IPS-20b (cell line): Measurements from ENCODE around the gene PSD.

Source experiments
- H3K27ac ChIP-seq: one replicate; pipeline ENCODE4 v1.5.1; 2013; ENCODE audit warnings: low read length
- H3K27me3 ChIP-seq: 2 replicates; pipeline ENCODE4 v1.6.1; 2013; ENCODE audit warnings: mild to moderate bottlenecking, low read length, inconsistent platforms; ENCODE audit not compliant: insufficient read depth
- H3K36me3 ChIP-seq: 2 replicates; pipeline ENCODE4 v1.6.1; 2013; ENCODE audit warnings: low read depth, mild to moderate bottlenecking, inconsistent platforms, low read length, moderate library complexity; ENCODE audit not compliant: insufficient read depth
- H3K4me1 ChIP-seq: 2 replicates; pipeline ENCODE4 v1.6.1; 2013; ENCODE audit warnings: mild to moderate bottlenecking, control low read depth, inconsistent platforms, low read length, moderate library complexity; ENCODE audit not compliant: insufficient read depth
- H3K4me3 ChIP-seq: 2 replicates; pipeline ENCODE4 v1.5.1; 2013; ENCODE audit warnings: mild to moderate bottlenecking, low read length, inconsistent platforms
- H3K9ac ChIP-seq: 2 replicates; pipeline ENCODE4 v1.6.1; 2013; ENCODE audit warnings: low read depth, mild to moderate bottlenecking, inconsistent platforms, low read length, moderate library complexity
- H3K9me3 ChIP-seq: 2 replicates; pipeline ENCODE4 v1.6.1; 2013; ENCODE audit warnings: mild to moderate bottlenecking, low read depth, low read length, inconsistent platforms; ENCODE audit not compliant: insufficient read depth

PSD gene

DNA sequence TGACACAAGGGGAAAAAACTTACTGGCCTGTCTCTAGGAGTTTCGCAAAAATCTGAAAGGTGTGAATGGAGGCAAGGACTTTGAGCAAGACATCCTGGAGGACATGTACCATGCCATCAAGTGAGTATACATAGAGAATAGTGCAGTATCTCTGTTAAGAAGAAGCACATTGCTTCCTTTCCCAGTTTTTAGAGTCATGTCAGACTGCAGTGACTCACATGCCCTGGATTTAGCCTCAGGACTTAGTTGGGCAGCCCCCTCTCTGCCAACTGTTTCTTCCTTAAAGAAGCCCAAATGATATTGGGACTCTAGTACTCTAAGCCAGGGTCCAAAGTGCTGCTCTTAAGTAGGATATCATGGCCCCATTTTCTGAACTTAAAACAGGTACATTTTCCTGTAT, 51.1 kb downstream of the PSD start:
- Histone ChIP-seq H3K4me3 (no peak overlapping the region), H3K27me3 (no peaks in the 10 kb centered on the region), H3K27ac (no peak overlapping the region), H3K36me3 (peaks cover 84% of the 10 kb centered on the region), H3K9me3 (peaks cover 8% of the 10 kb centered on the region), H3K4me1 (no peaks in the 10 kb centered on the region; the same call in 1 of the 2 replicates), H3K9ac (no peak overlapping the region)

DNA sequence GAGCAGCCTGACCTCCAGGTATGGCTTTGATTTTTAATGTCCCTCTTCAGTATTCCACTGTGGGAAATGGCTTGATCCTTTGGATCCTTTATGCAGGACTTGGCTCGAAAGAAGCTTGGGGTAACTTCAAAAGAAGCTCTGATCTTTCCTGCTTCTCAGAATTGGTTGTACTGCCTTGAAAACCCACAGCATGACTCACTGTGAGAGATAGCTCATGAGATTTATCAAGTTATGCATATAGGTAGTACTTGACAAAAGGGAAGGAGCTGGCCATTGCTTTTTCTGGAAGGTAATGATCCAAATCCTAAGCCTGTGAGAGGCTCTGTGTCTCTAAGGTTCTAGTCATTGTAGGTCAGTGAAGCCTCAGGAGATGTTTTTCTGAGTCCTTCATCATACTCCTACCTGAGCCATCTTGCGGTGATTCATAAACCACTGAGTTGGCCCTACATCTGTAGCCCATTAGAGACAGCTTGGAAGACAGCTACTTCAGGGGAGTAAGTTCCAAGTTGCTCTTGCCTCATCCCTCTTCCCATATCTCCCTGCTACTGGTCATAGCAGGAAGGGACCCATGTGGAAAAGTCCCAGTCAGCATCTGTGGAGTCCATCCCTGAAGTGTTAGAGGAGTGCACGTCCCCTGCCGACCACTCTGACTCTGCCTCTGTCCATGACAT, 59.7 kb downstream of the PSD start:
- Histone ChIP-seq H3K27me3 (no peaks in the 10 kb centered on the region), H3K4me3 (no peak overlapping the region), H3K36me3 (peaks cover 59% of the 10 kb centered on the region), H3K4me1 (no peaks in the 10 kb centered on the region), H3K9me3 (no peaks in the 10 kb centered on the region), H3K27ac (no peak overlapping the region), H3K9ac (no peak overlapping the region)

DNA sequence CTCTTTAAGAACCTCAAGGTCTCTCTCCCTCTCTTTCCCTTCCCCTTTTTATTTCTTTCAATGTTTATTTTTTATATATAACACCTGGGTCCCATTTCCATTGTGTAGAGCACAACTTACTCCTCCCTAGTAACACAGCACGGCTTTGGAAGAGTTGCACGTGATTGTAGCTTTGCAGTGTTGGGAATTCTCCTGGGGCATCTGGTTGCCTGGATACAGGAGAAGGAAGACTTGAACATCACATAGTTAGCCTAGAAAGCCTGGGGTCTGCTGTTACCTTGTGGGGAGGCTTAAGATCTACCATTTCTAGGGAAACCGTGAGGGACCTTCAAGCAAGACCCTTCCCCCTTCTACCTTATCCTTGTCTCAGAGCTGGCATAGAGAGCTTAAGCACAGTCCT, 64.1 kb downstream of the PSD start:
- Histone ChIP-seq H3K36me3 (peaks cover 43% of the 10 kb centered on the region), H3K4me1 (no peaks in the 10 kb centered on the region), H3K27ac (no peak overlapping the region), H3K9ac (no peak overlapping the region), H3K4me3 (no peak overlapping the region), H3K27me3 (no peaks in the 10 kb centered on the region), H3K9me3 (no peaks in the 10 kb centered on the region)
